HepG2 (cell line): Measurements from ENCODE around the gene MYL11. TPM values are rescaled to one million over a fixed set of nuclear protein-coding genes. Genes with fewer than 3 reads are reported as not detected.

ENCODE experiments used
- ARID2 ChIP-seq: sonication (generic); formaldehyde crosslinking; IDR thresholded peaks from 2 replicates; pipeline ENCODE4 v1.8.1; 2022; ENCODE audit warnings: mild to moderate bottlenecking, missing genetic modification reagents, borderline replicate concordance
- HOXA3 ChIP-seq: sonication (generic); formaldehyde crosslinking; IDR thresholded peaks from 2 replicates; pipeline ENCODE4 v1.5.0; 2020; ENCODE audit warnings: missing genetic modification reagents
- JUN ChIP-seq: sonication (generic); formaldehyde crosslinking; IDR thresholded peaks from 2 replicates; pipeline ENCODE4 v1.4.0; 2020; ENCODE audit warnings: mild to moderate bottlenecking, missing genetic modification reagents
- MXI1 ChIP-seq: IDR thresholded peaks from 3 replicates; pipeline ENCODE4 v1.6.1; 2012; ENCODE audit warnings: low read depth, low read length, inconsistent platforms, borderline replicate concordance
- MZF1 ChIP-seq: sonication (generic); formaldehyde crosslinking; IDR thresholded peaks from 2 replicates; pipeline ENCODE4 v1.8.1; 2023; ENCODE audit warnings: mild to moderate bottlenecking, missing genetic modification reagents, borderline replicate concordance
- NR2F6 ChIP-seq, 2 experiments: IDR thresholded peaks; 2 replicates each; pipeline ENCODE4 v1.6.1; 2016; ENCODE audit warnings: antibody characterized with exemption in 1 of 2, mild to moderate bottlenecking in 1 of 2
- ONECUT2 ChIP-seq: sonication (generic); formaldehyde crosslinking; IDR thresholded peaks from 2 replicates; pipeline ENCODE4 v1.4.0; 2020; ENCODE audit warnings: missing genetic modification reagents
- SIN3A ChIP-seq: IDR thresholded peaks from 2 replicates; pipeline ENCODE4 v1.6.1; 2011; ENCODE audit warnings: low read depth, mild to moderate bottlenecking, control low read depth, low read length, borderline replicate concordance
- SUZ12 ChIP-seq: fragments of 150-350 bp; IDR thresholded peaks from 2 replicates; pipeline ENCODE4 v1.6.1; 2014; ENCODE audit warnings: low read depth, low read length
- TBP ChIP-seq: sonication (generic); formaldehyde crosslinking; IDR thresholded peaks from 2 replicates; pipeline ENCODE4 v1.5.0; 2020; ENCODE audit warnings: missing genetic modification reagents
- XBP1 ChIP-seq: sonication (generic); formaldehyde crosslinking; IDR thresholded peaks from 2 replicates; pipeline ENCODE4 v1.5.0; 2020; ENCODE audit warnings: missing genetic modification reagents
- ZNF124 ChIP-seq: sonication (generic); formaldehyde crosslinking; IDR thresholded peaks from 2 replicates; pipeline ENCODE4 v1.4.0; 2020; ENCODE audit warnings: missing genetic modification reagents
- ZNF224 ChIP-seq: sonication (generic); formaldehyde crosslinking; IDR thresholded peaks from 2 replicates; pipeline ENCODE4 v1.5.0; 2020; ENCODE audit warnings: mild to moderate bottlenecking, missing genetic modification reagents
- ZNF235 ChIP-seq: sonication (generic); formaldehyde crosslinking; IDR thresholded peaks from 2 replicates; pipeline ENCODE4 v1.8.1; 2023; ENCODE audit warnings: mild to moderate bottlenecking, missing genetic modification reagents, borderline replicate concordance
- ZNF253 ChIP-seq: sonication (generic); formaldehyde crosslinking; IDR thresholded peaks from 2 replicates; pipeline ENCODE4 v1.8.0; 2022; ENCODE audit warnings: mild to moderate bottlenecking, missing genetic modification reagents, borderline replicate concordance
- ZNF614 ChIP-seq: IDR thresholded peaks from 2 replicates; pipeline ENCODE4 v1.6.1; 2018; ENCODE audit warnings: missing biosample characterization, missing genetic modification reagents, inconsistent platforms, borderline replicate concordance
- ZNF816 ChIP-seq: sonication (generic); formaldehyde crosslinking; IDR thresholded peaks from 2 replicates; pipeline ENCODE4 v1.8.0; 2022; ENCODE audit warnings: missing genetic modification reagents, mild to moderate bottlenecking, borderline replicate concordance
- polyA plus RNA-seq, 8 experiments: library from polyadenylated mRNA; depleted of rRNA in 3 of 8; stranded (reverse) in 7 of 8; unstranded in 1 of 8; fragments of >200 nt; fragmentation: Illumina TruSeq in 4 of 8; extraction: Trizol in 4 of 8; gene quantifications; 2 replicates each; pipeline versions ENCODE4 v1.2.1 to v1.2.3, GENCODE V29; 2011 to 2016; ENCODE audit warnings: low read depth in 4 of 8, missing spikeins in 1 of 8, mixed read lengths in 1 of 8; ENCODE audit not compliant: insufficient read depth in 1 of 8
- total RNA-seq, 5 experiments: library from RNA; depleted of rRNA; stranded (reverse); fragments of >200 nt; fragmentation: Illumina TruSeq; extraction: Trizol; gene quantifications; 2 replicates each; pipeline ENCODE4 v1.2.3, GENCODE V29; 2016; ENCODE audit warnings: low read depth in 1 of 5
- TF ChIP-seq, protein P1 (sequence below): sonication (generic); formaldehyde crosslinking; IDR thresholded peaks from 2 replicates; pipeline ENCODE4 v1.4.0; 2020; ENCODE audit warnings: missing genetic modification reagents, borderline replicate concordance
- TF ChIP-seq, protein P2 (sequence below): sonication (generic); formaldehyde crosslinking; IDR thresholded peaks from 2 replicates; pipeline ENCODE4 v1.4.0; 2020; ENCODE audit warnings: low read depth, missing genetic modification reagents
- TF ChIP-seq, protein P3 (sequence below): sonication (generic); formaldehyde crosslinking; IDR thresholded peaks from 2 replicates; pipeline ENCODE4 v1.4.0; 2020; ENCODE audit warnings: missing genetic modification reagents, mild to moderate bottlenecking, borderline replicate concordance
- TF ChIP-seq, protein P4 (sequence below), 2 experiments: fragments of 450-650 bp in 1 of 2; sonication (generic) in 1 of 2; formaldehyde crosslinking; IDR thresholded peaks; 2 replicates each; pipeline versions ENCODE4 v1.5.0 to v1.8.0; 2020 to 2022; ENCODE audit warnings: mild to moderate bottlenecking in 1 of 2, missing genetic modification reagents in 1 of 2

Gene MYL11
- total and polyA plus RNA-seq, 2 of the 13 experiments (the other 11 are each of a cell fraction or from before 2014, with no cell fraction given): not detected

DNA sequence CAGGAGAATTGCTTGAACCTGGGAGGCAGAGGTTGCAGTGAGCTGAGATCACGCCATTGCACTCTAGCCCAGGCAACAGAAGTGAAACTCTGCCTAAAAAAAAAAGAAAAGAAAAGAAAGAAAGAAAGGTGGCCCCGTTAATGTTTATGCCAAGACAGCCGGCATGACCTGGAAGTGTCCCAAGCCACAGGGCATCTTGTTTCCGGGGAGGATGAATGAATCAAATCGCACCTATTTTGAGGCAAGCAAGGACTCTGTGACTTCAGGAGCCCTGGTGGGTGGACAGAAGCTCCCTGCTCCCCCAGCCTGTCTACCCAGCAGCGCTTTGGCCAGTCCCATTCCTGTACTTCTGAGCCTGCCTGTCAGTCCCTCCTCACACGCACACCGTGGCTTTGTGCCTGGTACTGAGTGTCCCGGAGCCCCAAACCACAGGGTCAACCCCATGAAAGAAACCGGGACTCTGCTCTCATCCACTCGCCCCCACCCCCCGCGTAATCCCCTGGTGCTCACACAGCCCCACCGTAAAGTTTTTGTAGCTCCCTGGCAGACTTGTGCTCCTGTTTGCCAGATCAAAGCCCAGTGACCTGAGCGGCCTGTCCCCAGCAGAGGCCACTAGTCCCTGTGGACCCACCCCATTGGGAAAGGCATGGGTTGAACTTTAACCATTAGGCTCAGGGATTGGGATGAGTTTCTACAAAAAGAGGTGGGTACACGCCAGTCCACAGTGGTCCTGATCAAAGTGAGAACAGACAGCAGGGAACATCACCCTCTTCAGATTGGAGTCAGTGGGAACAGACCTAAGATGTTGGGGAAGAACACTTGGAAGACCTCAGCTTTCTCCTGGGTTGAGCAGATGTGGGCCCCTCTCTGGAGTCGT, 38.8 kb upstream of the MYL11 start (continued):
- peak; percentile 92; the same call in 1 of the 2 replicates for TF ChIP-seq ARID2 (CRISPR knock-in tag)
- 0 out of 2 replicates have a peak, but pooled peaks have one; percentile 15 for TF ChIP-seq ZNF816 (CRISPR knock-in tag)
- TF ChIP-seq JUN (CRISPR knock-in tag): peak; percentile 51
- TF ChIP-seq ZNF253 (CRISPR knock-in tag): 0 out of 2 replicates have a peak, but pooled peaks have one; percentile 9
- TF ChIP-seq HOXA3 (CRISPR knock-in tag): peak; percentile 79; the same call in 1 of the 2 replicates
- TF ChIP-seq ZNF124: peak; percentile 73; the same call in 1 of the 2 replicates
- TF ChIP-seq, protein P1, sequence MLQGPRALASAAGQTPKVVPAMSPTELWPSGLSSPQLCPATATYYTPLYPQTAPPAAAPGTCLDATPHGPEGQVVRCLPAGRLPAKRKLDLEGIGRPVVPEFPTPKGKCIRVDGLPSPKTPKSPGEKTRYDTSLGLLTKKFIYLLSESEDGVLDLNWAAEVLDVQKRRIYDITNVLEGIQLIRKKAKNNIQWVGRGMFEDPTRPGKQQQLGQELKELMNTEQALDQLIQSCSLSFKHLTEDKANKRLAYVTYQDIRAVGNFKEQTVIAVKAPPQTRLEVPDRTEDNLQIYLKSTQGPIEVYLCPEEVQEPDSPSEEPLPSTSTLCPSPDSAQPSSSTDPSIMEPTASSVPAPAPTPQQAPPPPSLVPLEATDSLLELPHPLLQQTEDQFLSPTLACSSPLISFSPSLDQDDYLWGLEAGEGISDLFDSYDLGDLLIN (CRISPR knock-in tag): peak; percentile 75; the same call in 1 of the 2 replicates
- TF ChIP-seq TBP (CRISPR knock-in tag): no peak
- TF ChIP-seq ZNF614: peak; percentile 70; the same call in 1 of the 2 replicates
- 0 out of 2 replicates have a peak, but pooled peaks have one; percentile 10 for TF ChIP-seq ONECUT2 (CRISPR knock-in tag)
- 0 out of 2 replicates have a peak, but pooled peaks have one; percentile 75 for TF ChIP-seq ZNF235
- TF ChIP-seq MXI1: peak; percentile 72; the same call in 1 of the 3 replicates
- TF ChIP-seq, protein P2, sequence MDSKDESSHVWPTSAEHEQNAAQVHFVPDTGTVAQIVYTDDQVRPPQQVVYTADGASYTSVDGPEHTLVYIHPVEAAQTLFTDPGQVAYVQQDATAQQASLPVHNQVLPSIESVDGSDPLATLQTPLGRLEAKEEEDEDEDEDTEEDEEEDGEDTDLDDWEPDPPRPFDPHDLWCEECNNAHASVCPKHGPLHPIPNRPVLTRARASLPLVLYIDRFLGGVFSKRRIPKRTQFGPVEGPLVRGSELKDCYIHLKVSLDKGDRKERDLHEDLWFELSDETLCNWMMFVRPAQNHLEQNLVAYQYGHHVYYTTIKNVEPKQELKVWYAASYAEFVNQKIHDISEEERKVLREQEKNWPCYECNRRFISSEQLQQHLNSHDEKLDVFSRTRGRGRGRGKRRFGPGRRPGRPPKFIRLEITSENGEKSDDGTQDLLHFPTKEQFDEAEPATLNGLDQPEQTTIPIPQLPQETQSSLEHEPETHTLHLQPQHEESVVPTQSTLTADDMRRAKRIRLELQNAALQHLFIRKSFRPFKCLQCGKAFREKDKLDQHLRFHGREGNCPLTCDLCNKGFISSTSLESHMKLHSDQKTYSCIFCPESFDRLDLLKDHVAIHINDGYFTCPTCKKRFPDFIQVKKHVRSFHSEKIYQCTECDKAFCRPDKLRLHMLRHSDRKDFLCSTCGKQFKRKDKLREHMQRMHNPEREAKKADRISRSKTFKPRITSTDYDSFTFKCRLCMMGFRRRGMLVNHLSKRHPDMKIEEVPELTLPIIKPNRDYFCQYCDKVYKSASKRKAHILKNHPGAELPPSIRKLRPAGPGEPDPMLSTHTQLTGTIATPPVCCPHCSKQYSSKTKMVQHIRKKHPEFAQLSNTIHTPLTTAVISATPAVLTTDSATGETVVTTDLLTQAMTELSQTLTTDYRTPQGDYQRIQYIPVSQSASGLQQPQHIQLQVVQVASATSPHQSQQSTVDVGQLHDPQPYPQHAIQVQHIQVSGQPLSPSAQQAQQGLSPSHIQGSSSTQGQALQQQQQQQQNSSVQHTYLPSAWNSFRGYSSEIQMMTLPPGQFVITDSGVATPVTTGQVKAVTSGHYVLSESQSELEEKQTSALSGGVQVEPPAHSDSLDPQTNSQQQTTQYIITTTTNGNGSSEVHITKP (CRISPR knock-in tag): peak; percentile 70; the same call in 1 of the 2 replicates
- peak; percentile 67; the same call in 1 of the 2 replicates for TF ChIP-seq MZF1 (CRISPR knock-in tag)
- TF ChIP-seq XBP1 (CRISPR knock-in tag): 0 out of 2 replicates have a peak, but pooled peaks have one; percentile 36
- peak; percentile 84 for TF ChIP-seq ZNF224 (CRISPR knock-in tag)
- TF ChIP-seq, protein P3, sequence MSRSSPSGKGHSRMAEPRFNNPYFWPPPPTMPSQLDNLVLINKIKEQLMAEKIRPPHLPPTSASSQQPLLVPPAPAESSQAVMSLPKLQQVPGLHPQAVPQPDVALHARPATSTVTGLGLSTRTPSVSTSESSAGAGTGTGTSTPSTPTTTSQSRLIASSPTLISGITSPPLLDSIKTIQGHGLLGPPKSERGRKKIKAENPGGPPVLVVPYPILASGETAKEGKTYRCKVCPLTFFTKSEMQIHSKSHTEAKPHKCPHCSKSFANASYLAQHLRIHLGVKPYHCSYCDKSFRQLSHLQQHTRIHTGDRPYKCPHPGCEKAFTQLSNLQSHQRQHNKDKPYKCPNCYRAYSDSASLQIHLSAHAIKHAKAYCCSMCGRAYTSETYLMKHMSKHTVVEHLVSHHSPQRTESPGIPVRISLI (CRISPR knock-in tag): no peak
- TF ChIP-seq SUZ12: no peak
- TF ChIP-seq, protein P4, sequence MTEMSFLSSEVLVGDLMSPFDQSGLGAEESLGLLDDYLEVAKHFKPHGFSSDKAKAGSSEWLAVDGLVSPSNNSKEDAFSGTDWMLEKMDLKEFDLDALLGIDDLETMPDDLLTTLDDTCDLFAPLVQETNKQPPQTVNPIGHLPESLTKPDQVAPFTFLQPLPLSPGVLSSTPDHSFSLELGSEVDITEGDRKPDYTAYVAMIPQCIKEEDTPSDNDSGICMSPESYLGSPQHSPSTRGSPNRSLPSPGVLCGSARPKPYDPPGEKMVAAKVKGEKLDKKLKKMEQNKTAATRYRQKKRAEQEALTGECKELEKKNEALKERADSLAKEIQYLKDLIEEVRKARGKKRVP (CRISPR knock-in tag; IDR thresholded peaks at IDR 0.05): 0 out of 4 replicates have a peak, but pooled peaks of 1 of the 2 experiments have one; percentile 18
- peak; percentile 88 for TF ChIP-seq NR2F6 (IDR thresholded peaks at IDR 0.05)
- TF ChIP-seq NR2F6 (CRISPR knock-in tag; IDR thresholded peaks at IDR 0.05): peak; percentile 90
- peak; percentile 92 for TF ChIP-seq SIN3A
